GM12878 (cell line): Measurements from ENCODE around the gene IL1B. TPM values are rescaled to one million over a fixed set of nuclear protein-coding genes. Genes with fewer than 3 reads are reported as not detected.

ENCODE experiments used
- ATF2 ChIP-seq: IDR thresholded peaks from 2 replicates; pipeline ENCODE4 v1.6.1; 2012; ENCODE audit warnings: low read length, inconsistent platforms
- ELK1 ChIP-seq: IDR thresholded peaks from 2 replicates; pipeline ENCODE4 v1.6.1; 2012; ENCODE audit warnings: low read depth, low read length, improper control_type of control experiment
- GATAD2B ChIP-seq: fragments of 450-650 bp; conservative IDR thresholded peaks from 2 replicates; pipeline ENCODE4 v1.6.1; 2017; ENCODE audit warnings: low read depth, mild to moderate bottlenecking, moderate library complexity
- HDAC2 ChIP-seq: fragments of 200-600 bp; sonication (generic); IDR thresholded peaks from 2 replicates; pipeline ENCODE4 v1.6.1; 2017
- MEF2B ChIP-seq: fragments of 450-650 bp; IDR thresholded peaks from 2 replicates; pipeline ENCODE4 v1.6.1; 2018; ENCODE audit warnings: mild to moderate bottlenecking, moderate library complexity; ENCODE audit not compliant: partially characterized antibody, poor library complexity, severe bottlenecking
- MYB ChIP-seq: fragments of 150-350 bp; IDR thresholded peaks from 2 replicates; pipeline ENCODE4 v1.6.1; 2014; ENCODE audit warnings: mild to moderate bottlenecking, low read depth, low read length, borderline replicate concordance
- NFIC ChIP-seq: IDR thresholded peaks from 2 replicates; pipeline ENCODE4 v1.6.1; 2012; ENCODE audit warnings: low read depth, mild to moderate bottlenecking, inconsistent platforms, low read length, moderate library complexity
- NFXL1 ChIP-seq: fragments of 450-650 bp; IDR thresholded peaks from 2 replicates; pipeline ENCODE4 v1.6.1; 2017; ENCODE audit warnings: antibody characterized with exemption, mild to moderate bottlenecking, borderline replicate concordance
- POLR2A ChIP-seq: IDR thresholded peaks from 2 replicates; pipeline ENCODE4 v1.6.1; 2011; ENCODE audit warnings: low read depth, mild to moderate bottlenecking, low read length
- RCOR1 ChIP-seq: conservative IDR thresholded peaks from 2 replicates; pipeline ENCODE4 v1.6.1; 2012; ENCODE audit warnings: low read depth, low read length, improper control_type of control experiment
- RUNX3 ChIP-seq: IDR thresholded peaks from 2 replicates; pipeline ENCODE4 v1.6.1; 2012; ENCODE audit warnings: low read length, inconsistent platforms
- SMAD5 ChIP-seq: IDR thresholded peaks from 2 replicates; pipeline ENCODE4 v1.6.1; 2016; ENCODE audit warnings: antibody characterized with exemption, low read depth
- SMARCA5 ChIP-seq: fragments of 450-650 bp; IDR thresholded peaks from 2 replicates; pipeline ENCODE4 v1.6.1; 2017; ENCODE audit warnings: mild to moderate bottlenecking
- SP1 ChIP-seq: IDR thresholded peaks from one replicate; pipeline ENCODE4 v1.6.1; 2011; ENCODE audit warnings: low read depth, low read length
- SPI1 ChIP-seq: IDR thresholded peaks from 2 replicates; pipeline ENCODE4 v1.6.1; 2011; ENCODE audit warnings: low read depth, mild to moderate bottlenecking, low read length, moderate library complexity, borderline replicate concordance; ENCODE audit not compliant: insufficient read depth
- TAF1 ChIP-seq: IDR thresholded peaks from 2 replicates; pipeline ENCODE4 v1.6.1; 2011; ENCODE audit warnings: mild to moderate bottlenecking, low read depth, low read length, borderline replicate concordance
- TCF12 ChIP-seq: IDR thresholded peaks from 2 replicates; pipeline ENCODE4 v1.6.1; 2011; ENCODE audit warnings: low read depth, mild to moderate bottlenecking, low read length
- WRNIP1 ChIP-seq: IDR thresholded peaks from 2 replicates; pipeline ENCODE4 v1.6.1; 2011; ENCODE audit warnings: low read depth, low read length, improper control_type of control experiment, borderline replicate concordance
- YBX1 ChIP-seq: fragments of 450-650 bp; IDR thresholded peaks from 2 replicates; pipeline ENCODE4 v1.6.1; 2016; ENCODE audit warnings: antibody characterized with exemption
- ZBTB33 ChIP-seq: fragments of 450-650 bp; IDR thresholded peaks from 2 replicates; pipeline ENCODE4 v1.6.1; 2017; ENCODE audit warnings: mild to moderate bottlenecking
- ZBTB40 ChIP-seq: fragments of 450-650 bp; IDR thresholded peaks from 2 replicates; pipeline ENCODE4 v1.6.1; 2016; ENCODE audit warnings: mild to moderate bottlenecking, moderate library complexity, borderline replicate concordance
- ZNF384 ChIP-seq: IDR thresholded peaks from 2 replicates; pipeline ENCODE4 v1.6.1; 2012; ENCODE audit warnings: low read depth, mild to moderate bottlenecking, low read length, improper control_type of control experiment, borderline replicate concordance
- polyA plus RNA-seq, 11 experiments: library from polyadenylated mRNA; depleted of rRNA in 4 of 11; unstranded in 6 of 11; stranded (reverse) in 5 of 11; fragments of >200 nt; fragmentation: Nextera tagmentation in 4 of 11; fragmentation: Illumina TruSeq in 1 of 11; extraction: Ambion mirVana in 4 of 11; extraction: Trizol in 1 of 11; gene quantifications; 1 replicate in 1 of 11; 2 replicates in 10 of 11; pipeline versions ENCODE4 v1.2.1 to v1.2.3, GENCODE V29; 2011 to 2016; ENCODE audit warnings: inconsistent platforms in 2 of 11, missing spikeins in 2 of 11, low read depth in 1 of 11
- total RNA-seq, 4 experiments: library from RNA; depleted of rRNA in 3 of 4; stranded (reverse); fragments of >200 nt in 3 of 4; fragmentation: Illumina TruSeq in 1 of 4; extraction: Trizol in 1 of 4; gene quantifications; 2 replicates each; pipeline versions ENCODE4 v1.2.1 to v1.2.3, GENCODE V29; 2013 to 2021

IL1B gene
- total and polyA plus RNA-seq, 10 of the 15 experiments (the other 5 are each of a cell fraction or from before 2014, with no cell fraction given): 0.20 to 1.6 (median 0.84) TPM

GRCh38 chr2:112841295-112842044 lies 4.9 kb upstream of the IL1B start (continued):
- TF ChIP-seq ZBTB33 (no peak), ELK1 (no peak), TAF1 (no peak), ZNF384 (no peak), SMARCA5 (no peak), NFXL1 (no peak), MYB (no peak), SMAD5 (no peak), SP1 (no peak), POLR2A (no peak), GATAD2B (0 out of 2 replicates have a peak, but pooled peaks have one; percentile 18), ATF2 (peak; percentile 45), ZBTB40 (no peak), WRNIP1 (no peak), NFIC (peak; percentile 84), SPI1 (peak; percentile 93), TCF12 (no peak), MEF2B (peak; percentile 17), RUNX3 (no peak), YBX1 (no peak), RCOR1 (no peak), HDAC2 (no peak)
